ENCODE measurements around the gene DQX1. TPM values are rescaled to one million over a fixed set of nuclear protein-coding genes. Genes with fewer than 3 reads are reported as not detected.

The DQX1 gene
- total RNA-seq, 5 donors from 2014 or later (not counting 1 experiment from before 2014, with no cell fraction given): 0.33 to 0.76 (median 0.47) TPM; not detected in 2

Other genes with a start within 250 kb of the DQX1 start
- gene SLC4A5, start 182.8 kb downstream of the DQX1 start, total RNA-seq: 10 to 100 TPM; 10.1 to 19.3 (median 14.6) TPM
- 100 to 1,000 TPM in 3 of 5 donors, 10 to 100 TPM in 2; 81.9 to 124 (median 117) TPM for gene DCTN1, start 145.9 kb downstream of the DQX1 start, total RNA-seq
- gene C2orf81, start 104.6 kb downstream of the DQX1 start, total RNA-seq: 1 to 10 TPM; 5.0 to 9.5 (median 7.5) TPM
- gene WDR54, start 104.5 kb downstream of the DQX1 start, total RNA-seq: 10 to 100 TPM; 31.4 to 46.8 (median 45.4) TPM
- 1 to 10 TPM in 1 of 5 donors, under 1 TPM in 3, not detected in 1; 0.93 to 1.7 (median 0.96) TPM for gene RTKN, start 84.3 kb downstream of the DQX1 start, total RNA-seq
- gene INO80B, start 71.1 kb downstream of the DQX1 start, total RNA-seq: 10 to 100 TPM; 44.5 to 70.8 (median 68.4) TPM
- gene WBP1, start 67.8 kb downstream of the DQX1 start, total RNA-seq: 100 to 1,000 TPM in 2 of 5 donors, 10 to 100 TPM in 3; 80.2 to 104 (median 98.2) TPM
- 100 to 1,000 TPM in 1 of 5 donors, 10 to 100 TPM in 4; 72.0 to 114 (median 93.8) TPM for gene MOGS, start 60.8 kb downstream of the DQX1 start, total RNA-seq
- gene MRPL53, start 53.6 kb downstream of the DQX1 start, total RNA-seq: 10 to 100 TPM; 53.9 to 77.9 (median 59.4) TPM
- gene CCDC142, start 43.2 kb downstream of the DQX1 start, total RNA-seq: 10 to 100 TPM; 16.1 to 59.3 (median 56.7) TPM
- gene TTC31, start 43.1 kb downstream of the DQX1 start, total RNA-seq: 10 to 100 TPM; 33.1 to 45.8 (median 44.6) TPM
- under 1 TPM in 4 of 5 donors, not detected in 1; 0.32 to 0.73 (median 0.66) TPM for gene LBX2, start 26.6 kb downstream of the DQX1 start, total RNA-seq
- 10 to 100 TPM; 17.6 to 34.3 (median 28.0) TPM for gene PCGF1, start 18.5 kb downstream of the DQX1 start, total RNA-seq
- under 1 TPM in 2 of 5 donors, not detected in 3; 0.28 to 0.46 TPM for gene TLX2, start 11.8 kb downstream of the DQX1 start, total RNA-seq
- 100 to 1,000 TPM; 144 to 167 (median 149) TPM for gene AUP1, start 3.5 kb upstream of the DQX1 start, total RNA-seq
- 10 to 100 TPM; 25.1 to 45.2 (median 38.3) TPM for gene HTRA2, start 3.7 kb upstream of the DQX1 start, total RNA-seq
- gene LOXL3, start 27.7 kb upstream of the DQX1 start, total RNA-seq: under 1 TPM in 4 of 5 donors, not detected in 1; 0.10 to 0.47 (median 0.38) TPM
- 10 to 100 TPM in 3 of 5 donors, 1 to 10 TPM in 2; 9.6 to 36.5 (median 33.0) TPM for gene DOK1, start 28.5 kb upstream of the DQX1 start, total RNA-seq
- gene M1AP, start 122.1 kb upstream of the DQX1 start, total RNA-seq: not detected
- gene SEMA4F, start 128.0 kb upstream of the DQX1 start, total RNA-seq: 10 to 100 TPM; 12.2 to 24.9 (median 18.6) TPM